SK-N-SH (cell line): ENCODE results near the gene CDSN. TPM values are rescaled to one million over a fixed set of nuclear protein-coding genes. Genes with fewer than 3 reads are reported as not detected.
A peak's percentile ranks its signal among the peaks of the same experiment; 100 is the strongest.

Experiments
- CTCF ChIA-PET: fragments of 300-600, 350-600 bp; formaldehyde crosslinking; extraction: SDS; loops from one replicate; lab custom pipeline; 2021; lab: Yijun Ruan, JAX
- POLR2A ChIA-PET: fragments of 350-600 bp; sonication (Branson Sonifier 250); formaldehyde crosslinking; extraction: SDS; loops from one replicate; lab custom pipeline; 2020; ENCODE audit warnings: antibody characterized with exemption, inconsistent platforms; lab: Yijun Ruan, JAX
- DNase-seq: peaks from one replicate; pipeline ENCODE4 v3.0.0; 2012
- H2AFZ ChIP-seq: fragments of 200-600 bp; sonication (generic); 2 replicates; pipeline ENCODE4 v1.8.1; 2016; ENCODE audit warnings: antibody characterized with exemption, mild to moderate bottlenecking, low read depth
- H3F3A ChIP-seq: fragments of 200-600 bp; sonication (generic); replicated peaks from 2 replicates; pipeline ENCODE3; 2016; ENCODE audit warnings: antibody characterized with exemption, mild to moderate bottlenecking; ENCODE audit not compliant: insufficient read depth
- H3K27ac ChIP-seq, 2 experiments: fragments of 200-500 bp in 1 of 2; fragments of 200-600 bp in 1 of 2; sonication (Bioruptor generic) in 1 of 2; sonication (generic), shearing (Covaris generic) in 1 of 2; 2 replicates each; pipeline versions ENCODE4 v1.5.1 to v1.6.1; 2014 to 2016; ENCODE audit warnings: low read depth in 2 of 2, inconsistent platforms in 1 of 2, low read length in 1 of 2, mild to moderate bottlenecking in 1 of 2, mixed read lengths in 1 of 2
- H3K27me3 ChIP-seq: fragments of 200-600 bp; sonication (generic), shearing (Covaris generic); 2 replicates; pipeline ENCODE4 v1.6.1; 2016; ENCODE audit warnings: mixed run types; ENCODE audit not compliant: insufficient read depth
- H3K36me3 ChIP-seq, 2 experiments: fragments of 200-500 bp in 1 of 2; fragments of 200-600 bp in 1 of 2; sonication (Bioruptor generic) in 1 of 2; sonication (generic) in 1 of 2; replicated peaks in 1 of 2; 2 replicates each; pipeline versions ENCODE3 to v1.5.1; 2014 to 2016; ENCODE audit warnings: low read length in 1 of 2, mild to moderate bottlenecking in 1 of 2; ENCODE audit not compliant: insufficient read depth in 2 of 2, control insufficient read depth in 1 of 2
- H3K4me1 ChIP-seq, 2 experiments: fragments of 200-500 bp in 1 of 2; fragments of 200-600 bp in 1 of 2; sonication (Bioruptor generic) in 1 of 2; sonication (generic), shearing (Covaris generic) in 1 of 2; 2 replicates each; pipeline versions ENCODE4 v1.5.1 to v1.6.1; 2014 to 2016; ENCODE audit warnings: low read depth in 1 of 2, low read length in 1 of 2, mixed run types in 1 of 2; ENCODE audit not compliant: insufficient read depth in 2 of 2, control insufficient read depth in 1 of 2
- H3K4me2 ChIP-seq: fragments of 200-600 bp; sonication (generic), shearing (Covaris generic); 2 replicates; pipeline ENCODE4 v1.6.1; 2017; ENCODE audit warnings: mixed run types
- H3K4me3 ChIP-seq, 2 experiments: fragments of 200-500 bp in 1 of 2; fragments of 200-600 bp in 1 of 2; sonication (Bioruptor generic) in 1 of 2; sonication (generic), shearing (Covaris generic) in 1 of 2; 2 replicates each; pipeline versions ENCODE4 v1.5.1 to v1.8.1; 2014 to 2016; ENCODE audit warnings: low read depth in 2 of 2, inconsistent platforms in 1 of 2, low read length in 1 of 2, mild to moderate bottlenecking in 1 of 2, mixed read lengths in 1 of 2, moderate library complexity in 1 of 2
- H3K79me2 ChIP-seq: fragments of 200-600 bp; sonication (generic); 2 replicates; pipeline ENCODE4 v1.8.1; 2017; ENCODE audit warnings: mild to moderate bottlenecking; ENCODE audit not compliant: insufficient read depth
- H3K9ac ChIP-seq: fragments of 200-600 bp; sonication (generic); 2 replicates; pipeline ENCODE4 v1.6.1; 2017; ENCODE audit warnings: mixed run types
- H3K9me2 ChIP-seq: fragments of 200-600 bp; sonication (generic); 2 replicates; pipeline ENCODE4 v1.6.1; 2017; ENCODE audit warnings: mixed run types
- H3K9me3 ChIP-seq: fragments of 200-600 bp; sonication (generic); 2 replicates; pipeline ENCODE4 v1.6.1; 2017; ENCODE audit warnings: mixed run types, mild to moderate bottlenecking, moderate library complexity
- H4K20me1 ChIP-seq: fragments of 200-600 bp; sonication (generic); 2 replicates; pipeline ENCODE4 v1.6.1; 2017; ENCODE audit warnings: mild to moderate bottlenecking, mixed run types; ENCODE audit not compliant: insufficient read depth
- ELF1 ChIP-seq: IDR thresholded peaks from 2 replicates; pipeline ENCODE4 v1.4.0; 2012
- EP300 ChIP-seq, 2 experiments: IDR thresholded peaks; 2 replicates each; pipeline versions ENCODE4 v1.4.0 to v1.6.1; 2012; ENCODE audit warnings: borderline replicate concordance in 1 of 2, low read depth in 1 of 2, low read length in 1 of 2
- FOSL2 ChIP-seq: IDR thresholded peaks from 2 replicates; pipeline ENCODE4 v1.4.0; 2012; ENCODE audit warnings: low read depth, mild to moderate bottlenecking, moderate library complexity, borderline replicate concordance
- FOXJ3 ChIP-seq: sonication (generic); formaldehyde crosslinking; IDR thresholded peaks from 2 replicates; pipeline ENCODE4 v1.5.1; 2020; ENCODE audit warnings: mild to moderate bottlenecking, missing genetic modification reagents
- FOXM1 ChIP-seq: IDR thresholded peaks from 2 replicates; pipeline ENCODE4 v1.4.0; 2012; ENCODE audit warnings: low read depth, mild to moderate bottlenecking
- IRF3 ChIP-seq: fragments of 150-350 bp; IDR thresholded peaks from 2 replicates; pipeline ENCODE4 v1.6.1; 2016; ENCODE audit warnings: mild to moderate bottlenecking, low read depth, low read length
- JUND ChIP-seq: IDR thresholded peaks from 2 replicates; pipeline ENCODE4 v1.4.0; 2012
- MAX ChIP-seq: IDR thresholded peaks from 2 replicates; pipeline ENCODE4 v1.4.0; 2012; ENCODE audit warnings: low read depth
- NFIC ChIP-seq: IDR thresholded peaks from 2 replicates; pipeline ENCODE4 v1.4.0; 2012; ENCODE audit warnings: borderline replicate concordance
- TCF12 ChIP-seq: IDR thresholded peaks from 2 replicates; pipeline ENCODE4 v1.4.0; 2012
- WGBS: methylation state at CpG from one replicate; pipeline ENCODE4 v1.1.6; 2017; ENCODE audit warnings: low lambda C conversion rate; 5-methylcytosine and 5-hydroxymethylcytosine counted together
- polyA plus RNA-seq, 3 experiments: library from polyadenylated mRNA; depleted of rRNA; stranded (reverse); fragments of >200 nt; gene quantifications; 2 replicates each; pipeline ENCODE4 v1.2.3, GENCODE V29; 2012
- TF ChIP-seq, protein P1 (sequence below): IDR thresholded peaks from 2 replicates; pipeline ENCODE4 v1.6.1; 2012; ENCODE audit warnings: mild to moderate bottlenecking, low read depth, low read length, moderate library complexity
- TF ChIP-seq, protein P2 (sequence below): IDR thresholded peaks from 2 replicates; pipeline ENCODE4 v1.4.0; 2012; ENCODE audit warnings: low read depth, borderline replicate concordance
- TF ChIP-seq, protein P3 (sequence below): fragments of 200-600 bp; sonication (generic); IDR thresholded peaks from 2 replicates; pipeline ENCODE4 v1.6.1; 2017; ENCODE audit warnings: antibody characterized with exemption, mild to moderate bottlenecking, moderate library complexity
- TF ChIP-seq, protein P4 (sequence below): IDR thresholded peaks from 2 replicates; pipeline ENCODE4; 2012

The CDSN gene
- polyA plus RNA-seq, 1 of the 3 experiments (the other 2 are of a cell fraction) = 0.02 TPM

DNA sequence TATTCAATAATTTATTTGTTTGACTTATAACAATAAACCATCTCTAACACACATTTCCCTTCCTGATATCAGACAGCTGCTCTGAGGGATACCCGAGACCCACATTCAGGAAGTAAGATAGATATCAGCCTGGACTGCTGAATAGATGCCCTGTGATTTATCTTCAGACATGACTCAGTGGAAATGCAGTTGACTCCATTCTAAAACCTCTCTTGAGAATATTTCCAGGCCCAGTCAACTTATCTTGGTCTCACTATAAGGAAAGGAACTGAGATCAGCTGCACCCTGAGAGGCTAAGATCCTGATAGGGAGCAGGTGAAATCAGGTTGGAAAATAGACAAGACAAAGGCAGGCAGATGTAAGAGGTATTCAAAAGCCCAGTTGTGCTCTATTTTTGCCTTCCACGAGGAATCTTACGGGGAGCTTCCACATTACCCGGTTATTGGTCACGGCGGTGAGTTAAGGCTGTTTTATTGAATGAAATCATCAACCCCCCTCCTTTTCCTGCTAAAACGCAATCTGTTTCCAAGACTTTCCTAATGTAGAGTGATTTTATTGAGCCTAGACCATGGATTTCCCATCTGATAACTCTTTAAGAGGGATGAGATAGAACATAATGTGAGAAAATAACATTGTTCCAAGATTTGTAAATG lies 33.3 kb downstream of the CDSN start (continued):
- TF ChIP-seq, protein P1, sequence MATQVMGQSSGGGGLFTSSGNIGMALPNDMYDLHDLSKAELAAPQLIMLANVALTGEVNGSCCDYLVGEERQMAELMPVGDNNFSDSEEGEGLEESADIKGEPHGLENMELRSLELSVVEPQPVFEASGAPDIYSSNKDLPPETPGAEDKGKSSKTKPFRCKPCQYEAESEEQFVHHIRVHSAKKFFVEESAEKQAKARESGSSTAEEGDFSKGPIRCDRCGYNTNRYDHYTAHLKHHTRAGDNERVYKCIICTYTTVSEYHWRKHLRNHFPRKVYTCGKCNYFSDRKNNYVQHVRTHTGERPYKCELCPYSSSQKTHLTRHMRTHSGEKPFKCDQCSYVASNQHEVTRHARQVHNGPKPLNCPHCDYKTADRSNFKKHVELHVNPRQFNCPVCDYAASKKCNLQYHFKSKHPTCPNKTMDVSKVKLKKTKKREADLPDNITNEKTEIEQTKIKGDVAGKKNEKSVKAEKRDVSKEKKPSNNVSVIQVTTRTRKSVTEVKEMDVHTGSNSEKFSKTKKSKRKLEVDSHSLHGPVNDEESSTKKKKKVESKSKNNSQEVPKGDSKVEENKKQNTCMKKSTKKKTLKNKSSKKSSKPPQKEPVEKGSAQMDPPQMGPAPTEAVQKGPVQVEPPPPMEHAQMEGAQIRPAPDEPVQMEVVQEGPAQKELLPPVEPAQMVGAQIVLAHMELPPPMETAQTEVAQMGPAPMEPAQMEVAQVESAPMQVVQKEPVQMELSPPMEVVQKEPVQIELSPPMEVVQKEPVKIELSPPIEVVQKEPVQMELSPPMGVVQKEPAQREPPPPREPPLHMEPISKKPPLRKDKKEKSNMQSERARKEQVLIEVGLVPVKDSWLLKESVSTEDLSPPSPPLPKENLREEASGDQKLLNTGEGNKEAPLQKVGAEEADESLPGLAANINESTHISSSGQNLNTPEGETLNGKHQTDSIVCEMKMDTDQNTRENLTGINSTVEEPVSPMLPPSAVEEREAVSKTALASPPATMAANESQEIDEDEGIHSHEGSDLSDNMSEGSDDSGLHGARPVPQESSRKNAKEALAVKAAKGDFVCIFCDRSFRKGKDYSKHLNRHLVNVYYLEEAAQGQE = no peak
- TF ChIP-seq IRF3 (no peak), NFIC (peak; percentile 74), ELF1 (peak; percentile 77), EP300 (IDR thresholded peaks at IDR 0.05; ENCODE audit: borderline replicate concordance in 1 of 2, low read depth in 1 of 2, low read length in 1 of 2) (peak in 1 of 2 experiments; percentile 88; a peak in 2 of 4 replicates), FOXJ3 (CRISPR knock-in tag) (no peak)
- TF ChIP-seq, protein P2, sequence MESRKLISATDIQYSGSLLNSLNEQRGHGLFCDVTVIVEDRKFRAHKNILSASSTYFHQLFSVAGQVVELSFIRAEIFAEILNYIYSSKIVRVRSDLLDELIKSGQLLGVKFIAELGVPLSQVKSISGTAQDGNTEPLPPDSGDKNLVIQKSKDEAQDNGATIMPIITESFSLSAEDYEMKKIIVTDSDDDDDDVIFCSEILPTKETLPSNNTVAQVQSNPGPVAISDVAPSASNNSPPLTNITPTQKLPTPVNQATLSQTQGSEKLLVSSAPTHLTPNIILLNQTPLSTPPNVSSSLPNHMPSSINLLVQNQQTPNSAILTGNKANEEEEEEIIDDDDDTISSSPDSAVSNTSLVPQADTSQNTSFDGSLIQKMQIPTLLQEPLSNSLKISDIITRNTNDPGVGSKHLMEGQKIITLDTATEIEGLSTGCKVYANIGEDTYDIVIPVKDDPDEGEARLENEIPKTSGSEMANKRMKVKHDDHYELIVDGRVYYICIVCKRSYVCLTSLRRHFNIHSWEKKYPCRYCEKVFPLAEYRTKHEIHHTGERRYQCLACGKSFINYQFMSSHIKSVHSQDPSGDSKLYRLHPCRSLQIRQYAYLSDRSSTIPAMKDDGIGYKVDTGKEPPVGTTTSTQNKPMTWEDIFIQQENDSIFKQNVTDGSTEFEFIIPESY = no peak

- no peak overlapping the region for H3K4me2 ChIP-seq
- DNase-seq = no peak
- H3K4me3 ChIP-seq = no peak overlapping the region
- 48% methylated on average over 8 of the region's 8 CpGs for WGBS
- ChIA-PET POLR2A (no interaction called here), CTCF (interaction anchor here (0.7 to 5.9 kb wide), 5 partner anchors 9 to 206 kb away, joined by 3 to 86 read pairs (median 3); partner anchors contain the start of gene VARS2)
- no peaks in the 10 kb centered on the region for H3K9me3 ChIP-seq
- TF ChIP-seq NFIC (peak; percentile 80), MAX (0 out of 2 replicates have a peak, but pooled peaks have one; percentile 29), JUND (0 out of 2 replicates have a peak, but pooled peaks have one; percentile 30), TCF12 (peak; percentile 74), EP300 (IDR thresholded peaks at IDR 0.05; ENCODE audit: borderline replicate concordance in 1 of 2, low read depth in 1 of 2, low read length in 1 of 2) (no peak), FOSL2 (peak; percentile 39; the same call in 1 of the 2 replicates), FOXM1 (no peak)
- TF ChIP-seq, protein P3, sequence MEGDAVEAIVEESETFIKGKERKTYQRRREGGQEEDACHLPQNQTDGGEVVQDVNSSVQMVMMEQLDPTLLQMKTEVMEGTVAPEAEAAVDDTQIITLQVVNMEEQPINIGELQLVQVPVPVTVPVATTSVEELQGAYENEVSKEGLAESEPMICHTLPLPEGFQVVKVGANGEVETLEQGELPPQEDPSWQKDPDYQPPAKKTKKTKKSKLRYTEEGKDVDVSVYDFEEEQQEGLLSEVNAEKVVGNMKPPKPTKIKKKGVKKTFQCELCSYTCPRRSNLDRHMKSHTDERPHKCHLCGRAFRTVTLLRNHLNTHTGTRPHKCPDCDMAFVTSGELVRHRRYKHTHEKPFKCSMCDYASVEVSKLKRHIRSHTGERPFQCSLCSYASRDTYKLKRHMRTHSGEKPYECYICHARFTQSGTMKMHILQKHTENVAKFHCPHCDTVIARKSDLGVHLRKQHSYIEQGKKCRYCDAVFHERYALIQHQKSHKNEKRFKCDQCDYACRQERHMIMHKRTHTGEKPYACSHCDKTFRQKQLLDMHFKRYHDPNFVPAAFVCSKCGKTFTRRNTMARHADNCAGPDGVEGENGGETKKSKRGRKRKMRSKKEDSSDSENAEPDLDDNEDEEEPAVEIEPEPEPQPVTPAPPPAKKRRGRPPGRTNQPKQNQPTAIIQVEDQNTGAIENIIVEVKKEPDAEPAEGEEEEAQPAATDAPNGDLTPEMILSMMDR = peak; percentile 53
- TF ChIP-seq, protein P4, sequence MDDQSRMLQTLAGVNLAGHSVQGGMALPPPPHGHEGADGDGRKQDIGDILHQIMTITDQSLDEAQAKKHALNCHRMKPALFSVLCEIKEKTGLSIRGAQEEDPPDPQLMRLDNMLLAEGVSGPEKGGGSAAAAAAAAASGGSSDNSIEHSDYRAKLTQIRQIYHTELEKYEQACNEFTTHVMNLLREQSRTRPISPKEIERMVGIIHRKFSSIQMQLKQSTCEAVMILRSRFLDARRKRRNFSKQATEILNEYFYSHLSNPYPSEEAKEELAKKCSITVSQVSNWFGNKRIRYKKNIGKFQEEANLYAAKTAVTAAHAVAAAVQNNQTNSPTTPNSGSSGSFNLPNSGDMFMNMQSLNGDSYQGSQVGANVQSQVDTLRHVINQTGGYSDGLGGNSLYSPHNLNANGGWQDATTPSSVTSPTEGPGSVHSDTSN = peak; percentile 18; the same call in 1 of the 2 replicates
- H3F3A ChIP-seq = peaks cover 13% of the 10 kb centered on the region
- H3K9ac ChIP-seq = no peak overlapping the region
- H3K27me3 ChIP-seq = no peaks in the 10 kb centered on the region
- no peaks in the 10 kb centered on the region for H3K9me2 ChIP-seq
- H2AFZ ChIP-seq = no peak overlapping the region
- H3K27ac ChIP-seq = 0 out of 4 replicates have a peak overlapping the region, but pooled peaks of 1 of the 2 experiments have one; percentile 10
- no peaks in the 10 kb centered on the region for H3K79me2 ChIP-seq
- peaks cover 6 to 11% of the 10 kb centered on the region in 2 experiments; a peak in 3 of 4 replicates for H3K4me1 ChIP-seq
- no peaks in the 10 kb centered on the region for H4K20me1 ChIP-seq
- H3K36me3 ChIP-seq = no peaks in the 10 kb centered on the region
Measured at GRCh38 chr6:31083742-31084354, 36.4 kb downstream of the CDSN start.
